ENCODE data around the gene OAS1. TPM values are rescaled to one million over a fixed set of nuclear protein-coding genes. Genes with fewer than 3 reads are reported as not detected.

Gene OAS1
- total RNA-seq, 4 donors from 2014 or later: 3.8 to 19.8 (median 7.4) TPM

DNA sequence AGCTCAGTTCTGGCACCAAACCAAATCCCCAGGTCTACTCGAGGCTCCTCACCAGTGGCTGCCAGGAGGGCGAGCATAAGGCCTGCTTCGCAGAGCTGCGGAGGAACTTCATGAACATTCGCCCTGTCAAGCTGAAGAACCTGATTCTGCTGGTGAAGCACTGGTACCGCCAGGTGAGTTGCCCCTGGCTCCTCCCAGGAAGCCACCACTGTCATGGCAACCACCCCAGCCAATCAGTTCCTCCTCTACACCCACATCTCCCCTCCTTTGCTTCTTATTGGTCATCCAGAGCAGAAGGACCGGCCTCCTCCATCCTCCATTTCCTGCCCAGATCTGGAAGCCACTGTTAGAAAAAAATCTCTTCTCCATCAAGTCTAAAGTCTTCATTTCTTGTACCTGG, 54.3 kb downstream of the OAS1 start:
- DNase-seq: no peak
- Histone ChIP-seq H3K27ac (no peak overlapping the region), H3K9me3 (peaks cover 0 to 2% of the 10 kb centered on the region in 2 donors), H3K4me1 (no peaks in the 10 kb centered on the region), H3K36me3 (no peaks in the 10 kb centered on the region), H3K27me3 (no peaks in the 10 kb centered on the region), H3K4me3 (no peak overlapping the region)
- TF ChIP-seq, protein P1, sequence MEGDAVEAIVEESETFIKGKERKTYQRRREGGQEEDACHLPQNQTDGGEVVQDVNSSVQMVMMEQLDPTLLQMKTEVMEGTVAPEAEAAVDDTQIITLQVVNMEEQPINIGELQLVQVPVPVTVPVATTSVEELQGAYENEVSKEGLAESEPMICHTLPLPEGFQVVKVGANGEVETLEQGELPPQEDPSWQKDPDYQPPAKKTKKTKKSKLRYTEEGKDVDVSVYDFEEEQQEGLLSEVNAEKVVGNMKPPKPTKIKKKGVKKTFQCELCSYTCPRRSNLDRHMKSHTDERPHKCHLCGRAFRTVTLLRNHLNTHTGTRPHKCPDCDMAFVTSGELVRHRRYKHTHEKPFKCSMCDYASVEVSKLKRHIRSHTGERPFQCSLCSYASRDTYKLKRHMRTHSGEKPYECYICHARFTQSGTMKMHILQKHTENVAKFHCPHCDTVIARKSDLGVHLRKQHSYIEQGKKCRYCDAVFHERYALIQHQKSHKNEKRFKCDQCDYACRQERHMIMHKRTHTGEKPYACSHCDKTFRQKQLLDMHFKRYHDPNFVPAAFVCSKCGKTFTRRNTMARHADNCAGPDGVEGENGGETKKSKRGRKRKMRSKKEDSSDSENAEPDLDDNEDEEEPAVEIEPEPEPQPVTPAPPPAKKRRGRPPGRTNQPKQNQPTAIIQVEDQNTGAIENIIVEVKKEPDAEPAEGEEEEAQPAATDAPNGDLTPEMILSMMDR (IDR thresholded peaks at IDR 0.05): no peak
- no peak for TF ChIP-seq POLR2A (IDR thresholded peaks at IDR 0.05)
- intact Hi-C loops (cut with DNase I; ENCODE audit: low total_unique reads): no loop called here

DNA sequence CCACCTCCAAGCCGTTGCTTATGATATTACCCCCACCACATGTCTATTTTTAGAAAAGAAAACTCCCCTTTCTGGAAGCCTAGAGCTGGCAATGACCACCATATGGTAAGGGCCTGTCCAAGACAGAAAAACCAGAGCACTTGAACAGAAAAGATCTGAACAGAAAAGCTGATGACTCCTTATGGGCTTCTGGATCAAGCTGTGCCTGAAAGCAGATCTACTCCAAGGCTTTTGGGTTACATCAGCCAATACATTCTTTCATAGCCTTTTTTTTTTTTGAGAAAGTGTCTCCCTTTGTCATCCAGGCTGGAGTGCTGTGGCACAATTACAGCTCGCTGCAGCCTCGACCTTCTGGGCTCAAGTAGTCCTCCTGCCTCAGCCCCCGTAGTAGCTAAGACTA, 54.8 kb downstream of the OAS1 start:
- no peaks in the 10 kb centered on the region for H3K4me1 ChIP-seq
- H3K36me3 ChIP-seq: no peaks in the 10 kb centered on the region
- H3K27me3 ChIP-seq: no peaks in the 10 kb centered on the region
- H3K27ac ChIP-seq: no peak overlapping the region
- intact Hi-C loops (cut with DNase I; ENCODE audit: low total_unique reads): no loop called here
- H3K9me3 ChIP-seq: no peaks in the 10 kb centered on the region
- TF ChIP-seq POLR2A (IDR thresholded peaks at IDR 0.05): no peak
- TF ChIP-seq, protein P1 (IDR thresholded peaks at IDR 0.05): no peak
- H3K4me3 ChIP-seq: no peak overlapping the region
- DNase-seq: no peak

DNA sequence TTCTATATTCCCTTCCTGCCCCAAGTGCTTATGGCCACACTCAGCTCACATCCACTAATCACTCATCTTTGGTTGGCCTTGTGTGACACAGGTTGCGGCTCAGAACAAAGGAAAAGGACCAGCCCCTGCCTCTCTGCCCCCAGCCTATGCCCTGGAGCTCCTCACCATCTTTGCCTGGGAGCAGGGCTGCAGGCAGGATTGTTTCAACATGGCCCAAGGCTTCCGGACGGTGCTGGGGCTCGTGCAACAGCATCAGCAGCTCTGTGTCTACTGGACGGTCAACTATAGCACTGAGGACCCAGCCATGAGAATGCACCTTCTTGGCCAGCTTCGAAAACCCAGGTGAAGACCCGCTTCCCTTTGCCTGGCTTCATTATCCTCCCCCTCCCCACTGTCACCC, 55.8 kb downstream of the OAS1 start:
- Histone ChIP-seq H3K4me1 (no peaks in the 10 kb centered on the region), H3K36me3 (no peaks in the 10 kb centered on the region), H3K27ac (no peak overlapping the region), H3K27me3 (no peaks in the 10 kb centered on the region), H3K9me3 (no peaks in the 10 kb centered on the region), H3K4me3 (no peak overlapping the region)
- DNase-seq: no peak
- intact Hi-C loops (cut with DNase I; ENCODE audit: low total_unique reads): no loop called here
- TF ChIP-seq POLR2A (IDR thresholded peaks at IDR 0.05): no peak
- TF ChIP-seq, protein P1 (IDR thresholded peaks at IDR 0.05): no peak

DNA sequence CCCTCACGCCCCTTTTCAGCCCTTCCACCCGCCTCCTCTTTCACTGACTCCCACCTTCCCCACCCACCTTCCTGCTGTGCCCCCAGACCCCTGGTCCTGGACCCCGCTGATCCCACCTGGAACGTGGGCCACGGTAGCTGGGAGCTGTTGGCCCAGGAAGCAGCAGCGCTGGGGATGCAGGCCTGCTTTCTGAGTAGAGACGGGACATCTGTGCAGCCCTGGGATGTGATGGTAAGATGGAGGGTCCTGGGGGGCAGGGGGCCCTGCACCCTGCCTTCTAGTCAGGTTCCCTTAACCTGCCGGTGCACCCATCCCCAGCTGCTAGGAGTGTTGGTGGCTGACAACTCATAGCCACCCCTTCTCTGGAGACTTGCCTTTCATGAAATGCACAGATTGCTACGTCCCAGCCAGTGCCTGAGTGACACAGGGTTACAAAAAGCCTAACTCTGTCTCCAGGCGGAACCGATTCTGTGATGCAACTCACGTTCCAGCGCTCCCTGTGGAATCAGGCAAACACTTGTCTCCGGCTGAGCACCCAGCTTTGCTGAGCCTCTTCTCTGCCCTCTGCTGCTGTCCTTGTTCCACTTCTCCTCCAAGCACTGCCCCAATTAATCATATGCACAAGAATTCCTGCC, 56.6 kb downstream of the OAS1 start:
- no peak for DNase-seq
- Histone ChIP-seq H3K36me3 (no peaks in the 10 kb centered on the region), H3K27ac (no peak overlapping the region), H3K9me3 (no peaks in the 10 kb centered on the region), H3K27me3 (no peaks in the 10 kb centered on the region), H3K4me3 (no peak overlapping the region), H3K4me1 (no peaks in the 10 kb centered on the region)
- intact Hi-C loops (cut with DNase I; ENCODE audit: low total_unique reads): no loop called here
- TF ChIP-seq POLR2A (IDR thresholded peaks at IDR 0.05): no peak
- TF ChIP-seq, protein P1 (IDR thresholded peaks at IDR 0.05): no peak

DNA sequence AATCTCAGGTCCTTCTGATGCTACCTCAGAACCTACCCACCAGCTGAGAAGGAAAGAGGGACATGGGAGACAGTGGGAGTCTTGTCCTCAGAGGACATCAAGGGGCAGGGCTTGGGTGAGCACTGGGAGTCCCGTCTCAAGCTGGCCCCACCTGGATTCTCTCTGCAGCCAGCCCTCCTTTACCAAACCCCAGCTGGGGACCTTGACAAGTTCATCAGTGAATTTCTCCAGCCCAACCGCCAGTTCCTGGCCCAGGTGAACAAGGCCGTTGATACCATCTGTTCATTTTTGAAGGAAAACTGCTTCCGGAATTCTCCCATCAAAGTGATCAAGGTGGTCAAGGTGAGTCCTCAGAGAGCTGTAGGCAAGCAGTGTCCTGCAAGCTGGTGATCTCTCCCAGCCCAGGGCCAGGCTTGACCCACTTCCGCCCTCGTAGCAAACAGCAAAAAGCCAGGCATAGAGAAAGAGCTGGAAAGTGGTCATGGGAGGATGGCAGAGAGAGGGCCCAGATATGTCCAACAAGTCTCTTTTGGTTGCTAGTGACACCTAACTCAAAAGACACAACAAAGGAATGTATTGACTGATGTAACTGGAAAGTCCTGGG, 57.4 kb downstream of the OAS1 start:
- TF ChIP-seq, protein P1 (IDR thresholded peaks at IDR 0.05): no peak
- no peak for TF ChIP-seq POLR2A (IDR thresholded peaks at IDR 0.05)
- no peaks in the 10 kb centered on the region for H3K27me3 ChIP-seq
- no peak overlapping the region for H3K4me3 ChIP-seq
- DNase-seq: no peak
- no peaks in the 10 kb centered on the region for H3K36me3 ChIP-seq
- no peaks in the 10 kb centered on the region for H3K4me1 ChIP-seq
- intact Hi-C loops (cut with DNase I; ENCODE audit: low total_unique reads): no loop called here
- no peak overlapping the region for H3K27ac ChIP-seq
- no peaks in the 10 kb centered on the region for H3K9me3 ChIP-seq

All from uterus (tissue), 4 donors.